NT2/D1 (cell line): ENCODE results near the gene ATP5MC3.
A peak's percentile ranks its signal among the peaks of the same experiment; 100 is the strongest.

Experiments
- DNase-seq: peaks from one replicate; pipeline ENCODE4 v3.0.0-alpha.2; 2011; ENCODE audit warnings: low read depth, low spot score
- H3K27me3 ChIP-seq: 2 replicates; pipeline ENCODE4 v1.6.0; 2011; ENCODE audit warnings: mild to moderate bottlenecking; ENCODE audit not compliant: insufficient read length, insufficient read depth
- H3K36me3 ChIP-seq: 2 replicates; pipeline ENCODE4 v1.6.1; 2011; ENCODE audit warnings: mild to moderate bottlenecking, low read length, mixed read lengths; ENCODE audit not compliant: insufficient read depth, insufficient read length
- H3K4me1 ChIP-seq: 2 replicates; pipeline ENCODE4 v1.5.1; 2011; ENCODE audit not compliant: insufficient read depth, insufficient read length
- H3K4me3 ChIP-seq: 2 replicates; pipeline ENCODE4 v1.5.1; 2011; ENCODE audit warnings: low read depth; ENCODE audit not compliant: insufficient read length
- H3K9ac ChIP-seq: 2 replicates; pipeline ENCODE4 v1.6.0; 2011; ENCODE audit warnings: low read depth; ENCODE audit not compliant: insufficient read length
- H3K9me3 ChIP-seq: 2 replicates; pipeline ENCODE4 v1.5.1; 2011; ENCODE audit warnings: mild to moderate bottlenecking, low read length; ENCODE audit not compliant: insufficient read depth
- SUZ12 ChIP-seq: IDR thresholded peaks from 2 replicates; pipeline ENCODE4 v1.6.1; 2011; ENCODE audit not compliant: insufficient read length, insufficient read depth; ENCODE audit errors: extremely low read depth
- YY1 ChIP-seq: IDR thresholded peaks from 2 replicates; pipeline ENCODE4 v1.6.1; 2011; ENCODE audit not compliant: insufficient read length, insufficient read depth
- ZNF274 ChIP-seq: IDR thresholded peaks from 2 replicates; pipeline ENCODE4 v1.6.1; 2011; ENCODE audit warnings: mild to moderate bottlenecking, low read depth, low read length

Gene ATP5MC3

DNA sequence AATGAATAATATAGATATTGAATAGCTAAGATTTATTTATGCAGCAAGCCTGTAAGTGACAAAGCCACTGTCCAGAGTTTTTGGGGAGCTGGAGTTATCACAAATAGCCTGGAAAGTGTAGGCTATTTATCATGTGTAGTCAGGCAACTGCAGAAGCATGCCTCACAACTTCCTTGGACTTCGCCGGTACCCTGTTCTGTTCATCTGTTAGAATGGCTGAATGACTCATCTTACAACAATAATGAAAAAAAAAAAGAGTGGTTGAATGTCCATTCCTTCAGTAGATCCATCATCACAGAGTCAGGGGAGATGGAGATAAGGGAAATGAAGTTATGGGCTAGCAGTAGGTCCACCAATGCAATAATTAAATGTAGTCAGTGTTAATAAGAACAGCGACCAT is 24.0 kb upstream of the ATP5MC3 start:
- Histone ChIP-seq H3K9me3 (no peaks in the 10 kb centered on the region), H3K36me3 (no peaks in the 10 kb centered on the region), H3K4me3 (no peak overlapping the region), H3K27me3 (no peaks in the 10 kb centered on the region), H3K4me1 (no peaks in the 10 kb centered on the region), H3K9ac (no peak overlapping the region)
- DNase-seq: no peak
- TF ChIP-seq SUZ12 (no peak), ZNF274 (no peak), YY1 (no peak)

DNA sequence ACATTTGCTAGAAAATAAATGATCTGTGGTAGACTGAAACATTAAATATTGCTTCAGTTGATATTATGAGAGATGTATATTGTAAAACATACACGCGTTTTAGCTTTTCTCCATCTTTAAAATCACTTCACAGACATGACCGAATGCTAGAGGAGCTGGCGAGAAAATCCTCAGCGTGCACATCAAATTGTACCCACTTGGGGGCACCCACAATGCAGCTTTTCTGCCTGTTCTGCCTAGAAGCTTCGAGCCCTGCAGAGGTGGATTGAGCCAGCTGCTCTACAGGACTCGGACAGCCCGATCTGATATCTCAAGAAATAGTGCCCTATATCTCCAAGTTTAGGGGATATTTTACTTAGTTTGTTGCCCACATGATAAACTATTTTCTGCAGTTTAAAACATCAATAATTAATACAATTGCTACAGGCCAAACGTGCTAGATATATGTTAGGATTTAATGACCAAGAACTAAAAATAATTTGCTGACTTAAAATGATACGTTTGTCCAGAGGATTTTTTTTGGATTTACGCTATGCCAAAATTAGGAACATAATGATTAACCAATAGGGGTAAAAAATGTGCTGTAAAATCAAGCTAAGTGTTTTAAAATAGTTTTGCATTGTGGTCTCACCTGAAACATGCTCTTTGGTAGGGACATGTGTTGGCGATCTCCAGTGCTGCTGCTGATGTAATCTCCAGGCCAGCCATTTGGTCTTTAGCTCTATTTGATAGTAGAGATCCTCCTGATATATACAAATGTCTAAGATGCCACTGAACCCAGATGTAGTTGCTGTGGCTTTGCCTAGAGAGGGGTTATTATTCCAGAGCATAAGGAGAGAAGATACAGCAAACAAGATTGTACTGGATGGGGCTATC is 22.3 kb upstream of the ATP5MC3 start:
- H3K9me3 ChIP-seq: no peaks in the 10 kb centered on the region
- DNase-seq: peak; percentile 50
- TF ChIP-seq YY1 (no peak), SUZ12 (no peak), ZNF274 (no peak)
- no peaks in the 10 kb centered on the region for H3K4me1 ChIP-seq
- no peaks in the 10 kb centered on the region for H3K27me3 ChIP-seq
- H3K4me3 ChIP-seq: no peak overlapping the region
- no peak overlapping the region for H3K9ac ChIP-seq
- H3K36me3 ChIP-seq: no peaks in the 10 kb centered on the region

DNA sequence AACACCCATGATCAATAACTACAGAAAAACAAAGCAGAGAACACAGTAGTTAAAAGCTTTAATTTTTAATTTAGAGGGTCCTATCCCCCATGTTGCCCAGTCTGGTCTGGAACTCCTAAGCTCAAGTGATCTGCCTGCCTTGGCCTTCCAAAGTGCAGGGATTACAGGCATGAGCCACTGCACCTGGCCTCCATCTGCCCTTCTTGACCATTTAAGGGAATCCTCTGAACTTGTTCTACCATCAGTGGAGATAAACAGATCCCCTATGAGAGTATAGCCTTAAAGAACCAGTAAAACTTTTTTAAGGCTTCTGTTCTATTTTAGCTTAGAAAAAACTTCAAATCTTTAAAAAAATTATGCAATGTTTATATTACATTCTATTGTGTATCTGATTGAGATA is 13.5 kb upstream of the ATP5MC3 start:
- H3K4me3 ChIP-seq: no peak overlapping the region
- no peaks in the 10 kb centered on the region for H3K9me3 ChIP-seq
- TF ChIP-seq YY1 (no peak), ZNF274 (no peak), SUZ12 (no peak)
- H3K36me3 ChIP-seq: no peaks in the 10 kb centered on the region
- H3K9ac ChIP-seq: no peak overlapping the region
- no peaks in the 10 kb centered on the region for H3K4me1 ChIP-seq
- H3K27me3 ChIP-seq: no peaks in the 10 kb centered on the region
- DNase-seq: no peak

DNA sequence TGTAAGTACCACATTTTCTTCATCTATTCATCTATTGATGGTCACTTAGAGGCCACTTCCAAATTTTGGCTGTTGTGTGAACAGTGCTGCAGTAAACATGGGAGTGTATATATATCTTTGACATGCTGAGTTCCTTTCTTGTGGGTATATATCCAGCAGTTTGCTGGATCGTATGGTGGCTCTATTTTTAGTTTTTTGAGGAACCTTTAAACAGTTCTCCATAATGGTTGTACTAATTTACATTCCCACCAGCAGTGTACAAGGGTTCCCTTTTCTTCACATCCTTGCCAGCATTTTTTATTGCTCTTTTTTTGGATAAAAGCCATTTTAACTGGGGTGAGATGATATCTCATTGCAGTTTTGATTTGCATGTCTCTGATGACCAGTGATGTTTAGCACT is 7.3 kb upstream of the ATP5MC3 start:
- H3K36me3 ChIP-seq: no peaks in the 10 kb centered on the region
- H3K4me1 ChIP-seq: no peaks in the 10 kb centered on the region
- DNase-seq: no peak

DNA sequence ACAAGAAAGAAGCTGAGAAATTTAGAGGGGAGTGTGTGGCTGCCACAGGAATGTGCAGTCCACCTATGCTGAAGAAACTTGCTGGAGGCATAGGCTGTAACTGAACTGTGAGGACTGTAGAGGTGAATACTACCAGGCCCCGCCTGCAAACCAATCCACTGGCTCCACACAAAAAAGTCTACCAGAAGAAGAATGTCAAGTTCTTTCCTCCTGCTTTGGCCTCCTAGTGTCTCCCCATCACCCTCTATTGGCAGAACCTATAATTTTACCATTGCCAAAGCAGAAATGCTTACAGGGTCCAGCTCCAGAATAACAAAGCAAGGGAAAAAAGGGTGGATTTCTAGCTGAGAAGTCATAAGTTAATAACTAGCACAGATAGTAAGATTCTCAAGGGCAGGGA is 5.9 kb upstream of the ATP5MC3 start:
- Histone ChIP-seq H3K27me3 (no peaks in the 10 kb centered on the region), H3K4me1 (no peaks in the 10 kb centered on the region), H3K9ac (no peak overlapping the region), H3K9me3 (no peaks in the 10 kb centered on the region), H3K36me3 (no peaks in the 10 kb centered on the region), H3K4me3 (no peak overlapping the region)
- TF ChIP-seq SUZ12: no peak
- TF ChIP-seq ZNF274: no peak
- DNase-seq: no peak

More for the DNA sequence above, 7.3 kb upstream of the ATP5MC3 start:
- TF ChIP-seq YY1: no peak
- no peak for TF ChIP-seq SUZ12
- TF ChIP-seq ZNF274: no peak
- H3K27me3 ChIP-seq: no peaks in the 10 kb centered on the region
- no peak overlapping the region for H3K4me3 ChIP-seq
- H3K9ac ChIP-seq: no peak overlapping the region
- H3K9me3 ChIP-seq: no peaks in the 10 kb centered on the region

DNA sequence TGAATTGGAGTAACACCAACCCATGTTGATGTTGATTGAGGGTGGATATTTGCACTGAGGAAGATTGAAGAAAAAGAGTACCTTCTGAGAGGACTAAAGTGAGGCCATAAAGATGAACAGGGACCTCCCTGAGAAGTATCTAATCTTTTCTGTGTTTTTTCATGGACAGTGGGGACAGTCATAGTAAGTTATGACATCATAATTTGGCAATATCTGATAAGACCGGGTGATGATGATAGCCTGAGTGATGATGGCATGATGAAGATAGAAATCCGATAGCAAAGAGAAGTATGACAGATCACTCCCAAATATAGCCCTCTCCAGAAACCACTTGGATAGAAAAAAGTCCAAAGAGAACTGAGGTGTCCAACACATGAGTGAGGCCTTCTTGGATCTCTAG is 2.2 kb upstream of the ATP5MC3 start:
- no peaks in the 10 kb centered on the region for H3K27me3 ChIP-seq
- no peak for DNase-seq
- no peaks in the 10 kb centered on the region for H3K4me1 ChIP-seq
- no peak overlapping the region for H3K4me3 ChIP-seq
- H3K9me3 ChIP-seq: no peaks in the 10 kb centered on the region
- no peak overlapping the region for H3K9ac ChIP-seq
- H3K36me3 ChIP-seq: peaks cover 25% of the 10 kb centered on the region
- no peak for TF ChIP-seq ZNF274
- no peak for TF ChIP-seq YY1

DNA sequence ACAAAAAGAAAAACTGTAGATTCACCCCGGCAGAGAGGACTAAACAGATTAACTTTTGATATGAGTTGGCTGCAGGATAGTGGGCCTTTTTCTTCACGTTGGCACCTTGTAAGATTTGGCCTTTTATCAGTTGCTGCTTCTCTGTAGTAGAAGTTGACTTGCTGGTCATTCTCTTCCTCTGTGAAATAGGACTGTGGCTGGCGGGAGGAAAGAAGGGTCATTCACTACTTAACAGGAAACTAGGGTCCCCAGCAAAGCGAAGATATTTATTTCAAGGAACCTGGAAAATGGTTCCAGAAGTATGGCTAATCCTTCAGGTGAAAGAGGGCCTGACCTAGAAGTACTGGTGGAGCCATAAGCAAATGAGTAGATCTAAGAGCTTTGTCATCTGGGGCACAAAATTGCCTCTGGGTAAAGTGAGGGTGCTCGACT is 383 bp upstream of the ATP5MC3 start:
- H3K9me3 ChIP-seq: no peaks in the 10 kb centered on the region
- DNase-seq: no peak
- H3K4me1 ChIP-seq: no peaks in the 10 kb centered on the region
- H3K36me3 ChIP-seq: peaks cover 42% of the 10 kb centered on the region
- TF ChIP-seq SUZ12 (no peak), YY1 (no peak), ZNF274 (no peak)
- H3K27me3 ChIP-seq: no peaks in the 10 kb centered on the region
- peak overlapping the region; percentile 100 for H3K9ac ChIP-seq
- peak overlapping the region; percentile 98 for H3K4me3 ChIP-seq
